Endothelial cell of umbilical vein (primary cell): ENCODE data around the gene FBXO30. TPM values are rescaled to one million over a fixed set of nuclear protein-coding genes. Genes with fewer than 3 reads are reported as not detected.

Experiments
- Bru-seq: library from RNA; stranded (reverse); fragments of 400-500 nt; gene quantifications from one replicate; lab custom pipeline; 2021; lab: Mats Ljungman, UMichigan
- BruChase-seq, 2 experiments: library from RNA; stranded (reverse); fragments of 400-500 nt; gene quantifications; one replicate each; lab custom pipeline; 2021; lab: Mats Ljungman, UMichigan
- BruUV-seq: library from RNA; stranded (reverse); fragments of 400-500 nt; replicated peaks from 2 replicates; lab custom pipeline; 2021; lab: Mats Ljungman, UMichigan
- CTCF ChIA-PET: fragments of 300-600, 350-600 bp; sonication (Branson Sonifier 250); formaldehyde crosslinking; loops from one replicate; lab custom pipeline; 2021; ENCODE audit warnings: antibody characterized with exemption, inconsistent platforms; lab: Charles Lee
- POLR2A ChIA-PET: fragments of 300-600, 350-600 bp; sonication (Branson Sonifier 250); formaldehyde crosslinking; loops from one replicate; lab custom pipeline; 2021; ENCODE audit warnings: antibody characterized with exemption, inconsistent platforms; lab: Charles Lee
- DNase-seq: peaks from one replicate; pipeline ENCODE4 v3.0.0-alpha.2; 2011; ENCODE audit warnings: low read depth, low spot score
- FAIRE-seq: peaks from 2 replicates; lab custom pipeline; 2011; peaks lifted over from hg19 to GRCh38; lab: Jason Lieb, UNC
- H2AFZ ChIP-seq: 2 replicates; pipeline ENCODE4 v1.6.0; 2012; ENCODE audit warnings: low read depth, low read length, control low read depth, inconsistent platforms
- H3K27ac ChIP-seq: 2 replicates; pipeline ENCODE4 v1.5.1; 2011; ENCODE audit warnings: low read depth, mild to moderate bottlenecking, control low read depth, low read length, moderate library complexity; ENCODE audit not compliant: insufficient read depth
- H3K27me3 ChIP-seq, 2 experiments: 2 replicates each; pipeline versions ENCODE4 v1.6.0 to v1.6.1; 2011; ENCODE audit warnings: low read length in 2 of 2, mixed read lengths in 1 of 2; ENCODE audit not compliant: control insufficient read depth in 2 of 2, insufficient read depth in 2 of 2
- H3K36me3 ChIP-seq, 2 experiments: 2 replicates in 1 of 2; 3 replicates in 1 of 2; pipeline ENCODE4 v1.5.1; 2011; ENCODE audit warnings: low read length in 2 of 2, mild to moderate bottlenecking in 1 of 2, moderate library complexity in 1 of 2; ENCODE audit not compliant: control insufficient read depth in 2 of 2, insufficient read depth in 2 of 2; ENCODE audit errors: extremely low read depth in 1 of 2
- H3K4me1 ChIP-seq: 3 replicates; pipeline ENCODE4 v1.5.1; 2011; ENCODE audit warnings: mild to moderate bottlenecking, low read length; ENCODE audit not compliant: control insufficient read depth, insufficient read depth; ENCODE audit errors: extremely low read depth
- H3K4me2 ChIP-seq: 2 replicates; pipeline ENCODE4 v1.6.1; 2011; ENCODE audit warnings: low read length, control low read depth, mixed read lengths; ENCODE audit not compliant: insufficient read depth
- H3K4me3 ChIP-seq, 3 experiments: fragments of 200-600 bp in 1 of 3; sonication (generic), shearing (Covaris generic) in 1 of 3; replicated peaks in 1 of 3; 2 replicates each; pipeline ENCODE4 v1.5.1; 2011 to 2016; ENCODE audit warnings: control low read depth in 3 of 3, low read length in 3 of 3, mild to moderate bottlenecking in 2 of 3, inconsistent platforms in 1 of 3, low read depth in 1 of 3, moderate library complexity in 1 of 3; ENCODE audit not compliant: insufficient read depth in 1 of 3
- H3K79me2 ChIP-seq: 2 replicates; pipeline ENCODE4 v1.6.0; 2012; ENCODE audit warnings: low read length, inconsistent platforms; ENCODE audit not compliant: control insufficient read depth, insufficient read depth
- H3K9ac ChIP-seq: replicated peaks from 2 replicates; pipeline ENCODE3; 2011; ENCODE audit warnings: low read length, control low read depth; ENCODE audit not compliant: insufficient read depth; ENCODE audit errors: extremely low read depth
- H3K9me1 ChIP-seq: replicated peaks from 3 replicates; pipeline ENCODE4 v1.6.0; 2011; ENCODE audit warnings: mild to moderate bottlenecking, low read length; ENCODE audit not compliant: control insufficient read depth, insufficient read depth; ENCODE audit errors: extremely low read depth
- H3K9me3 ChIP-seq: replicated peaks from 2 replicates; pipeline ENCODE4 v1.5.1; 2012; ENCODE audit warnings: low read length, inconsistent platforms; ENCODE audit not compliant: control insufficient read depth, insufficient read depth
- H4K20me1 ChIP-seq: replicated peaks from 2 replicates; pipeline ENCODE3; 2011; ENCODE audit warnings: mild to moderate bottlenecking, low read length; ENCODE audit not compliant: control insufficient read depth, insufficient read depth; ENCODE audit errors: extremely low read depth
- EZH2 ChIP-seq: IDR thresholded peaks from 2 replicates; pipeline ENCODE4 v1.6.1; 2012; ENCODE audit warnings: borderline replicate concordance, low read depth, mild to moderate bottlenecking, moderate library complexity, low read length, inconsistent platforms; ENCODE audit not compliant: severe bottlenecking
- JUN ChIP-seq: IDR thresholded peaks from 2 replicates; pipeline ENCODE4 v1.6.1; 2011; ENCODE audit warnings: borderline replicate concordance, low read depth; ENCODE audit not compliant: insufficient read length, insufficient read depth
- POLR2A ChIP-seq: IDR thresholded peaks from 2 replicates; pipeline ENCODE4 v1.6.1; 2012; ENCODE audit warnings: low read depth, mild to moderate bottlenecking, control low read depth, low read length
- POLR2AphosphoS5 ChIP-seq: IDR thresholded peaks from 2 replicates; pipeline ENCODE4 v1.6.1; 2012; ENCODE audit warnings: low read depth, mild to moderate bottlenecking, control low read depth, low read length, moderate library complexity; ENCODE audit not compliant: insufficient read depth
- dilution Hi-C: fragments of 300-500 bp; cut with MboI; formaldehyde crosslinking; loops from one replicate; pipeline ENCODE4 v1.15.0; 2019; ENCODE audit warnings: low sequenced_read_pairs; ENCODE audit not compliant: extremely low pct_ligation_motif_present
- intact Hi-C: fragments of 100-400 bp; cut with micrococcal nuclease; formaldehyde crosslinking; loops from one replicate; pipeline ENCODE4 v1.10.0; 2022
- long read RNA-seq: library from polyadenylated mRNA; stranded (forward); transcript quantifications from one replicate; pipeline ENCODE4 v2.0.0, GENCODE V29; 2021
- polyA minus RNA-seq, 3 experiments: library from RNA; depleted of rRNA, polyadenylated mRNA; stranded (reverse); fragments of >200 nt; gene quantifications; 1 replicate in 1 of 3; 2 replicates in 2 of 3; pipeline ENCODE4 v1.2.3, GENCODE V29; 2011
- polyA plus RNA-seq, 4 experiments: library from polyadenylated mRNA; depleted of rRNA in 3 of 4; stranded (reverse) in 3 of 4; unstranded in 1 of 4; fragments of >200 nt; gene quantifications; 2 replicates each; pipeline versions ENCODE4 v1.2.1 to v1.2.3, GENCODE V29; 2011 to 2012; ENCODE audit warnings: missing spikeins in 1 of 4
- total RNA-seq: library from RNA; stranded (reverse); gene quantifications from 2 replicates; pipeline ENCODE4 v1.2.3, GENCODE V29; 2021

Gene FBXO30, protein sequence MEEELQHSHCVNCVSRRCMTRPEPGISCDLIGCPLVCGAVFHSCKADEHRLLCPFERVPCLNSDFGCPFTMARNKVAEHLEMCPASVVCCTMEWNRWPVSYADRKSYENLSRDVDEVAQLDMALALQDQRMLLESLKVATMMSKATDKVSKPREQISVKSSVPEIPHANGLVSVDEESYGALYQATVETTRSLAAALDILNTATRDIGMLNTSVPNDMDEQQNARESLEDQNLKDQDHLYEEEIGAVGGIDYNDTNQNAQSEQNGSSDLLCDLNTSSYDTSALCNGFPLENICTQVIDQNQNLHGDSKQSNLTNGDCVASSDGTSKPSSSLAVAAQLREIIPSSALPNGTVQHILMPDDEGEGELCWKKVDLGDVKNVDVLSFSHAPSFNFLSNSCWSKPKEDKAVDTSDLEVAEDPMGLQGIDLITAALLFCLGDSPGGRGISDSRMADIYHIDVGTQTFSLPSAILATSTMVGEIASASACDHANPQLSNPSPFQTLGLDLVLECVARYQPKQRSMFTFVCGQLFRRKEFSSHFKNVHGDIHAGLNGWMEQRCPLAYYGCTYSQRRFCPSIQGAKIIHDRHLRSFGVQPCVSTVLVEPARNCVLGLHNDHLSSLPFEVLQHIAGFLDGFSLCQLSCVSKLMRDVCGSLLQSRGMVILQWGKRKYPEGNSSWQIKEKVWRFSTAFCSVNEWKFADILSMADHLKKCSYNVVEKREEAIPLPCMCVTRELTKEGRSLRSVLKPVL
- total RNA-seq (10.4 and 11.1 TPM in 2 replicates), polyA plus RNA-seq (2.0 and 3.3 TPM in 2 replicates), polyA minus RNA-seq (11.6 and 12.7 TPM in 2 replicates), Bru-seq, nascent RNA (percentile 96 among the genes with signal in this experiment), BruChase-seq, experiment 1, labeled RNA remaining after a 6-hour chase (percentile 74 among the genes with signal in this experiment), BruChase-seq, experiment 2, labeled RNA remaining after a 2-hour chase (percentile 96 among the genes with signal in this experiment)
- 3.5 and 3.6 TPM in 2 replicates for polyA plus RNA-seq (2011; cell fraction: cytosol; rRNA removed)
- 6.7 and 7.7 TPM in 2 replicates for polyA plus RNA-seq (2011; cell fraction: nucleus; rRNA removed)
- polyA plus RNA-seq (2012) = 8.1 and 9.4 TPM in 2 replicates
- 4.4 TPM for polyA minus RNA-seq (2011; cell fraction: cytosol; rRNA and poly(A)+ RNA removed)
- 23.1 and 30.6 TPM in 2 replicates for polyA minus RNA-seq (2011; cell fraction: nucleus; rRNA and poly(A)+ RNA removed)
- long read RNA-seq, full-length matches to known transcripts = 32 of 36 reads
- long read RNA-seq, partial matches to known transcripts = 0 of 36 reads
- long read RNA-seq, other reads (novel, unspliced or antisense) = 4 of 36 reads

DNA sequence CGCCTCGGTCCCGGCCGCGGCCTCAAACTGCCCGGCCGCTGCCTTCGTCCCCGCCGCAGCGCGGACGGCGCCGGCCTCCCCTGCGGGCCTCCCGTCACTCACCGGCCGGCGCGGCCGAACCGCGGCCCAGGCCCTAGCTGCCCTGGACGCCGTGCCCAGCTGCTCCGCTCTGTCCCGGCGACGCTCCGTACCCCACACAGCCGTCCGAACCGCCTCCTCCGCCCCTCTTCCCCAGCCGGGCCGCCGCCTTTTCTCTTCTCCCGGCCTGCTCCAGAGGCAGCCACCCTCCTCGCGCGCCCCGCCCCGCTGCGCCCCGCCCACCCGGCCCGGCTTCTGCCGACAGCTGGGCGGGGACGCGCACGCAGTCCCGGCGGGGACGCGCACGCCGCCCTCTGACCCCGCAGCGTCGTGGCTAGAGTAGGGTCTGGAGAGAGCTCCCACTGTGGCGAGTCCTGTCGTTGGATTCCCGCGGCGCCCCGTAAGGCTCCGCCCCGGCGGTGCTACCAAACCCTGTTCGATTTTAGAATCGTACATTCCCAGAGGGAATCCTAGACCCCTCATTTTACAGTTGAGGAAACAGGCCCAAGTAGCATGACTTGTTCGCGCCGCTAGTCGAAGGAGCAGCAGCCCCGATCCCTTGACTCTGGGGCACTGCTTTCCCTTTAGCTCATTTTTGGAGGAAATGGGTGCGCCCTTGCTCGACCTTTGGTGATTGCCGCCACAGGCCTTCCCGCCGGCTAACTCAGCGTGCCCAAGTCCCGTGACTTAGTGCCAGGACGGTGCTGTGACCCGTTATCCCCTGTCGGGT lies at the start of gene FBXO30:
Gene FBXO30 (minus strand): TSS at position 295 of the 808 bp plus-strand sequence. CDS start 8,390 bp downstream, outside the sequence.
- H3K36me3 ChIP-seq = no peaks in the 10 kb centered on the region
- ChIA-PET CTCF (interaction anchor here (1.2 to 2.6 kb wide), 9 partner anchors 11 to 181 kb away, joined by 4 to 11 read pairs (median 4); partner anchors contain the start of gene EPM2A), POLR2A (interaction anchor here (0.8 to 1.9 kb wide), 4 partner anchors 15 to 111 kb away, joined by 3 to 11 read pairs (median 4); partner anchors contain the start of gene EPM2A)
- TSS peak; percentile 25 for BruUV-seq
- no peaks in the 10 kb centered on the region for H4K20me1 ChIP-seq
- H3K27me3 ChIP-seq = no peaks in the 10 kb centered on the region
- peaks cover 28% of the 10 kb centered on the region for H3K4me1 ChIP-seq
- H3K9me1 ChIP-seq = no peaks in the 10 kb centered on the region
- peak; percentile 48 for FAIRE-seq
- dilution Hi-C loops (no loop called here), intact Hi-C loops (loop anchor here (1.0 to 10.0 kb wide), 6 partner anchors 78 to 728 kb away; partner anchors contain the start of genes EPM2A, RAB32 and SHPRH)
- H3K79me2 ChIP-seq = peaks cover 46% of the 10 kb centered on the region
- peak; percentile 95 for DNase-seq
- H3K4me2 ChIP-seq = peak within 1 kb of the TSS; percentile 100
- TF ChIP-seq EZH2 = no peak
- peak; percentile 52 for TF ChIP-seq POLR2AphosphoS5
- no peak for TF ChIP-seq JUN
- TF ChIP-seq POLR2A = peak; percentile 71
- peak within 1 kb of the TSS; percentile 83 for H3K27ac ChIP-seq
- H2AFZ ChIP-seq = peak within 1 kb of the TSS; percentile 98
- H3K9ac ChIP-seq = peak within 1 kb of the TSS; percentile 93
- no peaks in the 10 kb centered on the region for H3K9me3 ChIP-seq
- H3K4me3 ChIP-seq = peak within 1 kb of the TSS; percentile 56 to 95 (median 90)
